Brain microvascular endothelial cell (primary cell): ENCODE measurements around the gene ORC3.

Source experiments
- DNase-seq: peaks from one replicate; pipeline ENCODE4 v3.0.0-alpha.2; 2020
- H3K27ac ChIP-seq: fragments of 250-450 bp; sonication (Bioruptor Pico); 2 replicates; pipeline ENCODE4 v1.5.1; 2020; ENCODE audit warnings: mild to moderate bottlenecking, moderate library complexity
- H3K27me3 ChIP-seq: fragments of 250-450 bp; sonication (Bioruptor Pico); replicated peaks from 2 replicates; pipeline ENCODE4 v1.5.1; 2020; ENCODE audit warnings: mild to moderate bottlenecking
- H3K36me3 ChIP-seq: fragments of 250-450 bp; sonication (Bioruptor Pico); replicated peaks from 2 replicates; pipeline ENCODE4 v1.5.1; 2020; ENCODE audit warnings: mild to moderate bottlenecking
- H3K4me3 ChIP-seq: 2 replicates; pipeline ENCODE4 v1.5.1; 2011; ENCODE audit warnings: low read depth, mild to moderate bottlenecking, control low read depth, low read length, moderate library complexity
- in situ Hi-C: cut with HindIII; loops from 2 replicates; pipeline ENCODE4 v1.10.0; 2017; ENCODE audit warnings: low sequenced_read_pairs, low pct_ligation_motif_present
- TF ChIP-seq, protein P1 (sequence below): IDR thresholded peaks from 2 replicates; pipeline ENCODE4 v1.5.1; 2011; ENCODE audit warnings: low read depth, mild to moderate bottlenecking, moderate library complexity, low read length, control low read depth, inconsistent platforms; ENCODE audit errors: missing control alignments

ORC3 gene

DNA sequence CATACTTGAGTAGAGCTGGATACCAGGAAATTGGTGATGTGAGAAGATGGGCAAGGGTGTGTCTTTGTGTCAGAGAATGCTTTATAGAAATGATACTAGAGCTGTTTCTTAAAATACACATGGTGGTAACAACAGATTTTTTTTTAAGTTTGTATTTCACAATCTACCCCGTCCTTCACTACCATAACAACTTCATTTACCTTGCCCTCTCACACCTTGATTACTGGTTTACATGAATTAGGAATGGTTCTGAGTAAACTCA, 45.5 kb upstream of the ORC3 start:
- in situ Hi-C loops: no loop called here
- DNase-seq: no peak
- Histone ChIP-seq H3K27me3 (no peaks in the 10 kb centered on the region), H3K4me3 (no peak overlapping the region), H3K36me3 (peaks cover 30% of the 10 kb centered on the region), H3K27ac (no peak overlapping the region)
- TF ChIP-seq, protein P1, sequence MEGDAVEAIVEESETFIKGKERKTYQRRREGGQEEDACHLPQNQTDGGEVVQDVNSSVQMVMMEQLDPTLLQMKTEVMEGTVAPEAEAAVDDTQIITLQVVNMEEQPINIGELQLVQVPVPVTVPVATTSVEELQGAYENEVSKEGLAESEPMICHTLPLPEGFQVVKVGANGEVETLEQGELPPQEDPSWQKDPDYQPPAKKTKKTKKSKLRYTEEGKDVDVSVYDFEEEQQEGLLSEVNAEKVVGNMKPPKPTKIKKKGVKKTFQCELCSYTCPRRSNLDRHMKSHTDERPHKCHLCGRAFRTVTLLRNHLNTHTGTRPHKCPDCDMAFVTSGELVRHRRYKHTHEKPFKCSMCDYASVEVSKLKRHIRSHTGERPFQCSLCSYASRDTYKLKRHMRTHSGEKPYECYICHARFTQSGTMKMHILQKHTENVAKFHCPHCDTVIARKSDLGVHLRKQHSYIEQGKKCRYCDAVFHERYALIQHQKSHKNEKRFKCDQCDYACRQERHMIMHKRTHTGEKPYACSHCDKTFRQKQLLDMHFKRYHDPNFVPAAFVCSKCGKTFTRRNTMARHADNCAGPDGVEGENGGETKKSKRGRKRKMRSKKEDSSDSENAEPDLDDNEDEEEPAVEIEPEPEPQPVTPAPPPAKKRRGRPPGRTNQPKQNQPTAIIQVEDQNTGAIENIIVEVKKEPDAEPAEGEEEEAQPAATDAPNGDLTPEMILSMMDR: no peak

- DNase-seq: no peak
- H3K36me3 ChIP-seq: peaks cover 25% of the 10 kb centered on the region
- TF ChIP-seq, protein P1: no peak
- H3K27ac ChIP-seq: no peak overlapping the region
- in situ Hi-C loops: no loop called here
- H3K27me3 ChIP-seq: no peaks in the 10 kb centered on the region
- H3K4me3 ChIP-seq: no peak overlapping the region
These were observed 38.1 kb upstream of the ORC3 start for GRCh38 chr6:87551799-87552198.

- TF ChIP-seq, protein P1: no peak
- Histone ChIP-seq H3K27ac (no peak overlapping the region), H3K36me3 (peaks cover 31% of the 10 kb centered on the region), H3K27me3 (no peaks in the 10 kb centered on the region), H3K4me3 (no peak overlapping the region)
- in situ Hi-C loops: no loop called here
- DNase-seq: no peak
These were observed 36.7 kb upstream of the ORC3 start for GRCh38 chr6:87553159-87553765.

GRCh38 chr6:87555506-87555905, 34.4 kb upstream of the ORC3 start:
- peaks cover 30% of the 10 kb centered on the region for H3K36me3 ChIP-seq
- H3K4me3 ChIP-seq: no peak overlapping the region
- in situ Hi-C loops: no loop called here
- TF ChIP-seq, protein P1: no peak
- no peak for DNase-seq
- H3K27ac ChIP-seq: no peak overlapping the region
- H3K27me3 ChIP-seq: no peaks in the 10 kb centered on the region

GRCh38 chr6:87558446-87558845, 31.5 kb upstream of the ORC3 start:
- in situ Hi-C loops: no loop called here
- DNase-seq: no peak
- Histone ChIP-seq H3K36me3 (peaks cover 42% of the 10 kb centered on the region), H3K27me3 (no peaks in the 10 kb centered on the region), H3K27ac (no peak overlapping the region), H3K4me3 (no peak overlapping the region)
- TF ChIP-seq, protein P1: no peak

DNA sequence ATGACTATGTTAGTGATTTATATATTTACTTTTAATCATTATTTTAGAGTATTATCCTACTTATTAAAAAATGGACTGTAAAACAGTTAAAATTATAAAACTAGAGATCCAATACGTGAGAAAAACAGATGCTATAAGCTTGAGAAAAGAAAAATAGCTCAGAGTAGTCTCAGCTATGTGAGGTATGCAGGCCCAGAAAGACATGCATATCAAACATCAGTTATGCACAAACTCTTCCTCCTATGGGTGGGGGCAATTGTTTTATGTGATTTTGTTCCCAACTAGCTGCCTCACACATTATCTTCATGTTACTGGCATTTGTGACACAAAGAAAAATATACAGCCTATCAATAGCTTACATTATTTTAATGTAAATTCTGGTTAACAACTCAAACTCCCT, 28.9 kb upstream of the ORC3 start:
- DNase-seq: peak; percentile 25
- Histone ChIP-seq H3K27me3 (no peaks in the 10 kb centered on the region), H3K36me3 (peaks cover 40% of the 10 kb centered on the region), H3K4me3 (no peak overlapping the region), H3K27ac (no peak overlapping the region)
- in situ Hi-C loops: no loop called here
- TF ChIP-seq, protein P1: no peak
